NT2/D1 (cell line): ENCODE data around the gene IYD.

Experiments
- SUZ12 ChIP-seq: IDR thresholded peaks from 2 replicates; pipeline ENCODE4 v1.6.1; 2011; ENCODE audit not compliant: insufficient read length, insufficient read depth; ENCODE audit errors: extremely low read depth
- YY1 ChIP-seq: IDR thresholded peaks from 2 replicates; pipeline ENCODE4 v1.6.1; 2011; ENCODE audit not compliant: insufficient read length, insufficient read depth
- ZNF274 ChIP-seq: IDR thresholded peaks from 2 replicates; pipeline ENCODE4 v1.6.1; 2011; ENCODE audit warnings: mild to moderate bottlenecking, low read depth, low read length

DNA sequence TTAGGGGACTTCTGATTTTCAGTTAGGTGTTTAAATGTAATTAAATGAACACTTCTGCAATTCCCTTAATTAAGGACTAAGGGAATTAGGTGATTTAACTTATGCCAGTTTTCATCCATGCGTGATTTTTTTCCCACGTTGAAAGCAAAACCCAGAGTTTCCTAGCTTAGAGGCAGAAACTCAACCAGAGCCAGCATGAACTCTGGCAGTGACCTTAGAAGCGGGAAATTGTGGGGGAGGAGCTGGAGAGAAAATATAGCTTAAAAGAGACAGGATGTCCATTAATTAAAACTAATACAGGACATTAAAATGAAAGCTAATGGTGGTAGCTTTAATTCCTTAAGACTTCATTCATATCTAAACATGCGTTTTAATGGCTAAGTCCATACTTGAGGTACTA lies 41.6 kb downstream of the IYD start:
- TF ChIP-seq YY1 (no peak), SUZ12 (no peak), ZNF274 (no peak)
